Measurements from ENCODE around the gene SLC17A2.
"Not testable (repeated sequence)": the region's sequence is repeated elsewhere in the genome, so short reads cannot be mapped to it uniquely, and the experiment has no call there.

Gene SLC17A2

DNA sequence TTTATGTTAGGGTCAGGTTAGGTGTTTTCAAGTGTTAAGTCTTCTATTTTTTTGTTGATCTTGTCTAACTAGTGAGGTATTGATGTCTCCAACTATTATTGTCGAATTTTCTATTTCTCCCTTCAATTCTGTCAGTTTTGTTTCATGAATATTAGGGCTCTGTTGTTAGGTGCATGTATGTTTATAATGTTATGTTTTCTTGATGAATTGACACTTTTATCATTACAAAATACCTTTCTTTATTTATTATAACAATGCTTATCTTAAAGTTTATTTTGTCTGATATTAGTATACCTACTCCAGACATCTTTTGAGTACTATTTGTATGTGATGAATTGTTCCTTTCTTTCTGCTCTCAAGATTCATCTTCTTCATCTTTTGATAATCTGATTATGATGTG lies 19.2 kb upstream of the SLC17A2 start:
- ChIA-PET POLR2A (no interaction called here), CTCF (interaction anchor here (0.8 kb wide), 1 partner anchor 230 kb away, joined by 3 read pairs; no protein-coding TSS in a partner anchor)
- TF ChIP-seq, protein P1, sequence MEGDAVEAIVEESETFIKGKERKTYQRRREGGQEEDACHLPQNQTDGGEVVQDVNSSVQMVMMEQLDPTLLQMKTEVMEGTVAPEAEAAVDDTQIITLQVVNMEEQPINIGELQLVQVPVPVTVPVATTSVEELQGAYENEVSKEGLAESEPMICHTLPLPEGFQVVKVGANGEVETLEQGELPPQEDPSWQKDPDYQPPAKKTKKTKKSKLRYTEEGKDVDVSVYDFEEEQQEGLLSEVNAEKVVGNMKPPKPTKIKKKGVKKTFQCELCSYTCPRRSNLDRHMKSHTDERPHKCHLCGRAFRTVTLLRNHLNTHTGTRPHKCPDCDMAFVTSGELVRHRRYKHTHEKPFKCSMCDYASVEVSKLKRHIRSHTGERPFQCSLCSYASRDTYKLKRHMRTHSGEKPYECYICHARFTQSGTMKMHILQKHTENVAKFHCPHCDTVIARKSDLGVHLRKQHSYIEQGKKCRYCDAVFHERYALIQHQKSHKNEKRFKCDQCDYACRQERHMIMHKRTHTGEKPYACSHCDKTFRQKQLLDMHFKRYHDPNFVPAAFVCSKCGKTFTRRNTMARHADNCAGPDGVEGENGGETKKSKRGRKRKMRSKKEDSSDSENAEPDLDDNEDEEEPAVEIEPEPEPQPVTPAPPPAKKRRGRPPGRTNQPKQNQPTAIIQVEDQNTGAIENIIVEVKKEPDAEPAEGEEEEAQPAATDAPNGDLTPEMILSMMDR (IDR thresholded peaks at IDR 0.05; ENCODE audit: insufficient read depth, low read length, missing control alignments), result no peak
- no peak overlapping the region for H3K4me3 ChIP-seq (ENCODE audit: low read depth, low read length)
- DNase-seq (ENCODE audit: low read depth, low spot score), result no peak

DNA sequence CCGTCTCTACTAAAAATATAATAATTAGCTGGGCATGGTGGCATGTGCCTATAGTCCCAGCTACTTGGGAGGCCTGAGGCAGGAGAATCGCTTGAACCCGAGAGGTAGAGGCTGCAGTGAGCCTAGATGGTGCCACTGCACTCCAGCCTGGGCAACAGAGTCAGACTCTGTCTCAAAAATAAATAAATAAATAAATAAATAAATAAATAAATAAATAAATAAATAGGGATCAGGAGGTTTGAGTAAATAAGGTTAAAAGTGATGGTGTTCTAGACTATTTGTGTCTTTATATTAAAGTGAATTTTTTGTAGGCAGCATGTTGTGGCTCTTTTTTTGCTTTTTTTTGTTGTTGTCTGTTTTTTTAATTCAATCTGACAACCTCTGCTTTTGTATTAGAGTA lies 17.0 kb upstream of the SLC17A2 start:
- DNase-seq (ENCODE audit: low read depth, low spot score); CTCF ChIA-PET; H3K4me3 ChIP-seq (ENCODE audit: low read depth, low read length); POLR2A ChIA-PET: not testable (repeated sequence)

GRCh38 chr6:25946631-25947030 lies 16.1 kb upstream of the SLC17A2 start:
- POLR2A ChIA-PET, result no interaction called here
- TF ChIP-seq, protein P1 (IDR thresholded peaks at IDR 0.05; ENCODE audit: insufficient read depth, low read length, missing control alignments), result no peak
- H3K4me3 ChIP-seq (ENCODE audit: low read depth, low read length), result no peak overlapping the region
- DNase-seq (ENCODE audit: low read depth, low spot score), result no peak
- CTCF ChIA-PET, result no interaction called here

GRCh38 chr6:25945738-25946137 lies 15.2 kb upstream of the SLC17A2 start:
- CTCF ChIA-PET; DNase-seq (ENCODE audit: low read depth, low spot score); POLR2A ChIA-PET; H3K4me3 ChIP-seq (ENCODE audit: low read depth, low read length): not testable (repeated sequence)

DNA sequence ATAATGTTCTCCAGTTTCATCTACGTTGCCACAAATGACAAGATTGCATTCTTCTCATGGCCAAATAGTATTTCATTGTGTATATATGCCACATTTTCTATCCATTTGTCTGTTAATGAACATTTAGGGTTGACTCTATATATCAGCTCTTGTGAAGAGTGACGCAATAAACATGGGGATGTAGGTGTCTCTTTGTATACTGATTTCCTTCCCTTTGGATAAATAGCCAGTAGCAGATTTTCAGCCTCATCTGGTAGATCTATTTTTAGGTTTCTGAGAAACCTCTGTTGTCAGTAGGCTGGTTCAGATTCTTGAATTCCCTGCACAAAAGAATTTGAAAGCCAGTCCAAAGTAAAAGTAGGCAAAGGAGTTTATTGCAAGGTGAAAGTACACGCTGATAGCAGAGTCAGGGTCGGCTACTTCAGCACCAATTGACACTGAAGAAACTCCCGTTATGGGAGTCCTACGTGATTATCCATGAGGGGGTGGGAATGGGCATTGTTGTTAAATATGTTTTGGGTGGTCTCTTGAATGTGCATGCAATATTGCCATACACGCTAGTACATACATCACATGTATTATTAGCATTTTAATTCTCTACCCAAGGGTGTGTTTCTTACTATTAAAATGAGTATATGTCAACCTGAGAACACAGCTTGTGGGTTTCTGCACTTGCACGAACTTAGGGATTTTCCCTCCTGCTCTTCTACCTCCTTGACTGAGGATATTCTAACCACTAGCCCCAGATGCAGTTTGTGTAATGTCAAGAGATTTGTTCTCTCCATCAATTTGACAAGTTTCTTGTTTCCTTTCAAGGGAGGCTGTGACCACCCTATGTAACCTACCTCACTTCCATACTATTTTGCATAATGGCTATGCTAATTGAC lies 14.4 kb upstream of the SLC17A2 start:
- POLR2A ChIA-PET, result no interaction called here
- no peak overlapping the region for H3K4me3 ChIP-seq (ENCODE audit: low read depth, low read length)
- TF ChIP-seq, protein P1 (IDR thresholded peaks at IDR 0.05; ENCODE audit: insufficient read depth, low read length, missing control alignments), result no peak
- CTCF ChIA-PET, result interaction anchor here (1.5 to 6.5 kb wide), 3 partner anchors 56 to 225 kb away, joined by 4 to 36 read pairs (median 28); no protein-coding TSS in a partner anchor
- no peak for DNase-seq (ENCODE audit: low read depth, low spot score)

- ChIA-PET CTCF (interaction anchor here (0.6 to 6.5 kb wide), 5 partner anchors 11 to 709 kb away, joined by 3 to 36 read pairs (median 4); no protein-coding TSS in a partner anchor), POLR2A (no interaction called here)
- H3K4me3 ChIP-seq (ENCODE audit: low read depth, low read length), result no peak overlapping the region
- DNase-seq (ENCODE audit: low read depth, low spot score), result no peak
- TF ChIP-seq, protein P1 (IDR thresholded peaks at IDR 0.05; ENCODE audit: insufficient read depth, low read length, missing control alignments), result no peak
Measured at GRCh38 chr6:25943887-25944286, 13.4 kb upstream of the SLC17A2 start.

DNA sequence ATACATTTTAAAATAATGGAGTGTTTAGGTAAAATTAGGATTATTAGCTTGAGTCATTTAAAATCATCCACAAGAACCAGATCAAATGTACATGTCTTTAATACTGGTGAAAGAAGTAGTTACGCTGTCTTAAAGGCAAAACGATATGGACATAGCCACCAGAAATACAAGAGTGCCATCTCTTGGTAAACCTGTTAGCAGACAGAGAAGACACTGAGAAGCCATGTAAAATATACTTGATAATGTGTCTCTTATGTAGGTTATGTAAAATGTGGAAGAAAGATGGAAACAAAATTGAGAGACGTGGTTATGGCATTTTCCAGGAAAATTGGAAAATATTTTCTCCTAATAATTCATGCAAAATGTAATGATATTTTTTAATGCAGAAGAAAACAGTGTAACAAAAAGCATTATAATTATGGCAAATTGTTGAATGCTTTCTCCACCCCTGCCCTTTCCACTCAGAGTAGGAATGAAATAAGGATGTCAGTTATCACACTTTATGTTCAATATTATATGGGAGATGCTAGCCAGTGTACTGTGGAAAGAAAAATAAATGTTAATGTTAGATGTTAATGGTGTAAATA lies 12.2 kb upstream of the SLC17A2 start:
- ChIA-PET CTCF (interaction anchor here (0.7 to 6.5 kb wide), 6 partner anchors 18 to 225 kb away, joined by 3 to 36 read pairs (median 4); no protein-coding TSS in a partner anchor), POLR2A (no interaction called here)
- no peak overlapping the region for H3K4me3 ChIP-seq (ENCODE audit: low read depth, low read length)
- DNase-seq (ENCODE audit: low read depth, low spot score), result peak; percentile 16
- TF ChIP-seq, protein P1 (IDR thresholded peaks at IDR 0.05; ENCODE audit: insufficient read depth, low read length, missing control alignments), result peak; percentile 19

All from AG04449 (cell line).